Gastrocnemius medialis (tissue), 4 donors: ENCODE results near the gene GPC6. TPM values are rescaled to one million over a fixed set of nuclear protein-coding genes. Genes with fewer than 3 reads are reported as not detected.
"Not testable (repeated sequence)": the region's sequence is repeated elsewhere in the genome, so short reads cannot be mapped to it uniquely, and the experiment has no call there.

Source experiments
- ATAC-seq, 2 donors: fragments of 150-250 bp; one replicate each; pipeline ENCODE4 v1.9.1; 2016
- DNase-seq, 2 donors: peaks; one replicate each; pipeline ENCODE4 v3.0.0-alpha.2; 2019
- H3K27ac ChIP-seq, 4 donors: fragments of 200-600 bp; sonication (generic); 1 replicate in 1 of 4; 2 replicates in 3 of 4; pipeline ENCODE4 v1.5.1; 2016 to 2018; ENCODE audit warnings: mild to moderate bottlenecking in 2 of 4, moderate library complexity in 1 of 4
- H3K27me3 ChIP-seq, 3 donors: fragments of 200-600 bp; sonication (generic) in 2 of 3; 1 replicate in 1 of 3; 2 replicates in 2 of 3; pipeline versions ENCODE4 v1.5.1 to v1.6.0; 2016 to 2019; ENCODE audit warnings: mild to moderate bottlenecking in 1 of 3, moderate library complexity in 1 of 3
- H3K36me3 ChIP-seq, 2 donors: fragments of 200-600 bp; sonication (generic) in 1 of 2; one replicate each; pipeline ENCODE4 v1.5.1; 2017 to 2018
- H3K4me1 ChIP-seq, 2 donors: fragments of 200-600 bp; sonication (generic) in 1 of 2; one replicate each; pipeline ENCODE4 v1.5.1; 2016 to 2017; ENCODE audit warnings: mild to moderate bottlenecking in 2 of 2
- H3K4me3 ChIP-seq, 4 donors: fragments of 200-600 bp; sonication (generic) in 3 of 4; 1 replicate in 1 of 4; 2 replicates in 3 of 4; pipeline ENCODE4 v1.5.1; 2016 to 2019; ENCODE audit warnings: mild to moderate bottlenecking in 2 of 4
- H3K9me3 ChIP-seq, 3 donors: fragments of 200-600 bp; sonication (generic) in 2 of 3; 1 replicate in 1 of 3; 2 replicates in 2 of 3; pipeline ENCODE4 v1.5.1; 2016 to 2019
- CTCF ChIP-seq, 5 experiments: fragments of 450-650 bp in 3 of 5; fragments of 200-600 bp in 2 of 5; sonication (generic) in 2 of 5; IDR thresholded peaks in 4 of 5; conservative IDR thresholded peaks in 1 of 5; 1 replicate in 4 of 5; 2 replicates in 1 of 5; pipeline ENCODE4 v1.5.1; 2016 to 2019; ENCODE audit warnings: antibody characterized with exemption in 5 of 5, mild to moderate bottlenecking in 3 of 5, moderate library complexity in 3 of 5
- POLR2A ChIP-seq, 2 donors: fragments of 450-650 bp; IDR thresholded peaks; one replicate each; pipeline ENCODE4 v1.6.1; 2017; ENCODE audit warnings: antibody characterized with exemption in 2 of 2, mild to moderate bottlenecking in 2 of 2, moderate library complexity in 2 of 2
- in situ Hi-C, 4 donors: fragments of 200-750 bp; cut with MboI; loops; one replicate each; pipeline versions ENCODE4 v1.15.0 to v1.8.0; 2017; ENCODE audit warnings: low sequenced_read_pairs in 4 of 4
- intact Hi-C: fragments of 100-400 bp; cut with DNase I; formaldehyde crosslinking; loops from one replicate; pipeline ENCODE4 v1.15.1; 2023; ENCODE audit warnings: low total_unique reads
- total RNA-seq, 4 donors: library from RNA; depleted of rRNA; stranded (reverse); fragments of >200 nt; gene quantifications; one replicate each; pipeline versions ENCODE4 v1.1.0 to v1.2.3, GENCODE V29; 2016

Gene GPC6
- total RNA-seq, 4 donors from 2014 or later, result 0.47 to 0.88 (median 0.59) TPM

GRCh38 chr13:93320942-93321341 lies 94.3 kb downstream of the GPC6 start:
- TF ChIP-seq CTCF (IDR thresholded peaks at IDR 0.05 in 4 of 5, conservative IDR thresholded peaks at IDR 0.05 in 1 of 5) (no peak), POLR2A (IDR thresholded peaks at IDR 0.05) (no peak)
- Histone ChIP-seq H3K4me3 (no peak overlapping the region), H3K4me1 (no peaks in the 10 kb centered on the region), H3K36me3 (no peaks in the 10 kb centered on the region), H3K27ac (no peak overlapping the region), H3K9me3 (no peaks in the 10 kb centered on the region), H3K27me3 (no peaks in the 10 kb centered on the region)
- intact Hi-C loops (no loop called here), in situ Hi-C loops (no loop called here)
- ATAC-seq (no peak), DNase-seq (no peak)

GRCh38 chr13:93323880-93324279 lies 97.3 kb downstream of the GPC6 start:
- DNase-seq, H3K9me3 ChIP-seq, H3K27ac ChIP-seq, ATAC-seq, intact Hi-C loops, H3K27me3 ChIP-seq, H3K4me3 ChIP-seq, in situ Hi-C loops, H3K36me3 ChIP-seq, H3K4me1 ChIP-seq: not testable (repeated sequence)

GRCh38 chr13:93325303-93326233 lies 99.0 kb downstream of the GPC6 start:
- H3K36me3 ChIP-seq, result no peaks in the 10 kb centered on the region
- DNase-seq (no peak), ATAC-seq (no peak)
- H3K27ac ChIP-seq, result no peak overlapping the region
- intact Hi-C loops, result no loop called here
- no peaks in the 10 kb centered on the region for H3K9me3 ChIP-seq
- in situ Hi-C loops, result no loop called here
- H3K4me1 ChIP-seq, result no peaks in the 10 kb centered on the region
- H3K27me3 ChIP-seq, result no peaks in the 10 kb centered on the region
- TF ChIP-seq POLR2A (IDR thresholded peaks at IDR 0.05) (no peak), CTCF (IDR thresholded peaks at IDR 0.05 in 4 of 5, conservative IDR thresholded peaks at IDR 0.05 in 1 of 5) (no peak)
- H3K4me3 ChIP-seq, result no peak overlapping the region

- TF ChIP-seq CTCF (IDR thresholded peaks at IDR 0.05 in 4 of 5, conservative IDR thresholded peaks at IDR 0.05 in 1 of 5) (no peak), POLR2A (IDR thresholded peaks at IDR 0.05) (no peak)
- intact Hi-C loops, result no loop called here
- DNase-seq (no peak), ATAC-seq (no peak)
- in situ Hi-C loops, result no loop called here
- Histone ChIP-seq H3K27me3 (no peaks in the 10 kb centered on the region), H3K4me3 (no peak overlapping the region), H3K9me3 (no peaks in the 10 kb centered on the region), H3K4me1 (no peaks in the 10 kb centered on the region), H3K36me3 (no peaks in the 10 kb centered on the region), H3K27ac (no peak overlapping the region)
Measured at GRCh38 chr13:93326234-93326811, 99.7 kb downstream of the GPC6 start.

GRCh38 chr13:93328943-93329342 lies 102.3 kb downstream of the GPC6 start:
- ATAC-seq, result no peak
- Histone ChIP-seq H3K9me3 (no peaks in the 10 kb centered on the region), H3K27ac (no peak overlapping the region), H3K4me1 (no peaks in the 10 kb centered on the region), H3K36me3 (no peaks in the 10 kb centered on the region), H3K27me3 (no peaks in the 10 kb centered on the region), H3K4me3 (no peak overlapping the region)
- TF ChIP-seq CTCF (IDR thresholded peaks at IDR 0.05 in 4 of 5, conservative IDR thresholded peaks at IDR 0.05 in 1 of 5) (no peak), POLR2A (IDR thresholded peaks at IDR 0.05) (no peak)
- in situ Hi-C loops (no loop called here), intact Hi-C loops (no loop called here)
- no peak for DNase-seq
